A673 (cell line): ENCODE measurements around the gene KIRREL3.

Experiments
- EZH2 ChIP-seq: fragments of 200-600 bp; sonication (generic); IDR thresholded peaks from 2 replicates; pipeline ENCODE4 v1.6.1; 2017; ENCODE audit warnings: borderline replicate concordance, low read depth, mild to moderate bottlenecking, mixed read lengths, antibody characterized with exemption, low read length; ENCODE audit not compliant: poor library complexity, severe bottlenecking
- TF ChIP-seq, protein P1 (sequence below): fragments of 300-800, 200-600 bp; sonication (generic); conservative IDR thresholded peaks from 2 replicates; pipeline ENCODE4 v1.5.1; 2017; ENCODE audit warnings: low read depth, mild to moderate bottlenecking, antibody characterized with exemption, low read length, moderate library complexity, mixed read lengths

DNA sequence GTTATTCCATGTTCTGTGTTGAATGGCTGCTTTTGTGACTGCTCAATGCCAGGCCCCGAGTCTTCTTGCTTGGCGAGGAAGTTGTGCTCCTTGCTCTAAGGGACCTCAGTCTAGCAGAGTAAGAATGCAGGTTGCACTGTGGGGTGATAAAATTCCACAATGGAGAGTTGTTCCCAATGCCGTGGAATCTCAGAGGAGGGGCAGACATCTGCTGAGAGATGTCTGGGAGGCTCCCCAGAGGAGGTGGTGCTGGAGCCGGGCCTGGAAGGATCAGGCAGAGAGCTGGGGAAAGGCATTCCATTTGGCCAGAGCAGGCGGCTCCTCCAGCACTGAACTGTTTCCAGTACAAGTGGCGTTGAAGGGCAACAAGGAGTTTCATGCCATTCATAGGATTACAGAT, 589.9 kb downstream of the KIRREL3 start:
- TF ChIP-seq, protein P1, sequence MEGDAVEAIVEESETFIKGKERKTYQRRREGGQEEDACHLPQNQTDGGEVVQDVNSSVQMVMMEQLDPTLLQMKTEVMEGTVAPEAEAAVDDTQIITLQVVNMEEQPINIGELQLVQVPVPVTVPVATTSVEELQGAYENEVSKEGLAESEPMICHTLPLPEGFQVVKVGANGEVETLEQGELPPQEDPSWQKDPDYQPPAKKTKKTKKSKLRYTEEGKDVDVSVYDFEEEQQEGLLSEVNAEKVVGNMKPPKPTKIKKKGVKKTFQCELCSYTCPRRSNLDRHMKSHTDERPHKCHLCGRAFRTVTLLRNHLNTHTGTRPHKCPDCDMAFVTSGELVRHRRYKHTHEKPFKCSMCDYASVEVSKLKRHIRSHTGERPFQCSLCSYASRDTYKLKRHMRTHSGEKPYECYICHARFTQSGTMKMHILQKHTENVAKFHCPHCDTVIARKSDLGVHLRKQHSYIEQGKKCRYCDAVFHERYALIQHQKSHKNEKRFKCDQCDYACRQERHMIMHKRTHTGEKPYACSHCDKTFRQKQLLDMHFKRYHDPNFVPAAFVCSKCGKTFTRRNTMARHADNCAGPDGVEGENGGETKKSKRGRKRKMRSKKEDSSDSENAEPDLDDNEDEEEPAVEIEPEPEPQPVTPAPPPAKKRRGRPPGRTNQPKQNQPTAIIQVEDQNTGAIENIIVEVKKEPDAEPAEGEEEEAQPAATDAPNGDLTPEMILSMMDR: no peak
- TF ChIP-seq EZH2: no peak
